ENCODE data around the gene RBBP8NL.

Gene RBBP8NL

GRCh38 chr20:62427172-62428001, at the start of gene RBBP8NL:
Gene RBBP8NL, minus strand, starts transcription at chr20:62427539. Its CDS starts 7,892 bp downstream, at chr20:62419647.
- no peak for DNase-seq

GRCh38 chr20:62476056-62476838, 48.9 kb upstream of the RBBP8NL start:
- DNase-seq: no peak

- DNase-seq: no peak
Measured at GRCh38 chr20:62475772-62476055, 48.4 kb upstream of the RBBP8NL start, which contains the start of gene GATA5. Gene GATA5, minus strand, starts transcription at chr20:62475995. Its CDS starts 474 bp downstream, at chr20:62475521.

GRCh38 chr20:62475027-62475771, 47.9 kb upstream of the RBBP8NL start:
- no peak for DNase-seq

- no peak for DNase-seq
Measured at GRCh38 chr20:62474604-62475026, 47.3 kb upstream of the RBBP8NL start.

GRCh38 chr20:62473717-62474603, 46.6 kb upstream of the RBBP8NL start:
- DNase-seq: no peak

- no peak for DNase-seq
Measured at GRCh38 chr20:62472941-62473585, 45.7 kb upstream of the RBBP8NL start.

- no peak for DNase-seq
Measured at GRCh38 chr20:62472138-62472940, 45.0 kb upstream of the RBBP8NL start.

- no peak for DNase-seq
Measured at GRCh38 chr20:62470459-62470858, 43.1 kb upstream of the RBBP8NL start.

- DNase-seq: no peak
Measured at GRCh38 chr20:62470001-62470400, 42.7 kb upstream of the RBBP8NL start.

GRCh38 chr20:62469352-62469751, 42.0 kb upstream of the RBBP8NL start:
- DNase-seq: no peak

- peak in 1 of 2 experiments; percentile 7 for DNase-seq
Measured at GRCh38 chr20:62466806-62467537, 39.6 kb upstream of the RBBP8NL start.

GRCh38 chr20:62466072-62466760, 38.9 kb upstream of the RBBP8NL start:
- DNase-seq: no peak

- DNase-seq: no peak
Measured at GRCh38 chr20:62464990-62465389, 37.7 kb upstream of the RBBP8NL start.

GRCh38 chr20:62464425-62464770, 37.1 kb upstream of the RBBP8NL start:
- no peak for DNase-seq

- DNase-seq: no peak
Measured at GRCh38 chr20:62463651-62464424, 36.5 kb upstream of the RBBP8NL start.

- DNase-seq: no peak
Measured at GRCh38 chr20:62462976-62463592, 35.7 kb upstream of the RBBP8NL start.

- DNase-seq: no peak
Measured at GRCh38 chr20:62461834-62462233, 34.5 kb upstream of the RBBP8NL start.

Data from SHP77 (cell line).